Measurements from ENCODE around the gene NOMO2.
"Not testable (repeated sequence)": the region's sequence is repeated elsewhere in the genome, so short reads cannot be mapped to it uniquely, and the experiment has no call there.

NOMO2 gene

DNA sequence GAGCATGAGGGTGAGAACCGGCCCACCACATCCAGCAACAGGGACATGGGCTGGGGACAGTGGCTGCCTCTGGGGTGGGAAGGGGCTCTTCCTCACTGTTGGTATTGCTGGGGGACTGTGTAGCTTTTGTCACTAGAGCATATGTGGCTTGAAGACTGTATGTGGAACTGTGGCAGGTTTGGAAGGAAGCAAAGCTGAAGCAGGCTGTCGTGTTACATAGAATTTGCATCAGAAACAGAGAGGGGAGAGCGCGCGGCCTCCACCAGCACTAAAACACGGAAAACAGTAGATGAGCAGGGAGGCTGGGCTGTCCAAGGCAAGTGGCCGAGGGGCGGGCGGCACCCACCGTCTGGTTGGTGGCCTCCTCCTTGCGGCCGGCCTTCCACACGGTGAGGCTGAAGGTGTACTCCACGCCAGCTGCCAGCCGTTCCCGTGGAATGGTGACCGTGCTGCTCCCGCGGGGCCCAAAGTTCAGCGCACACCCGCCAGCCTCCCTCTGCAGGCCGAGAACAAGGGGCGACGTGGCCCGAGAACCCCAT lies 177.7 kb downstream of the NOMO2 start:
- not testable (repeated sequence) for H3K36me3 ChIP-seq (ENCODE audit: insufficient read depth, low read length); H3K4me3 ChIP-seq (ENCODE audit: low read length); H3K9ac ChIP-seq (ENCODE audit: low read depth, low read length); H3K4me1 ChIP-seq (ENCODE audit: insufficient read depth, low read length); H3K9me3 ChIP-seq (ENCODE audit: insufficient read depth, low read depth, low read length); H3K27me3 ChIP-seq (ENCODE audit: insufficient read depth, low read length); H3K27ac ChIP-seq (ENCODE audit: low read depth, low read length)
- no CpG with 5 or more reads among the region's 25 CpGs for WGBS

DNA sequence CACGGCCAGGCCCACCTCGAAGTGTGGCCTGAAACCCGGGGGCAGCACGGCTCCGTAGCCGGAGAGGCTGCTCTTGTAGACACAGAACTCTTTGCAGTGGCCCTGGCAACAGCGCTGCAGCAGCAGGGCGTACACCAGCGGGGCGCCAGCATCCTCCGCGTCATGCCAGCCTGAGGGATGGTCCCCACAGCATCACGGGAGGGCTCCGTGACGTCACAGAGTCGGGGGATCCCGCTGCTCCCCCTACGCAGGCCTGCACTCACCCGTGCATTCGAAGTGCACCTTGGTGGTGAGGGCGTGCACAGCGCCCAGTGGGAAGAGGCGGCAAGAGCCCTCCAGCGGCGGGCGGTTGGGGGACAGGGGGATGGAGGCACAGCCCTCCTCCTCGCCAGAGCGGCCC lies 179.2 kb downstream of the NOMO2 start:
- H3K9me3 ChIP-seq (ENCODE audit: insufficient read depth, low read depth, low read length); H3K27ac ChIP-seq (ENCODE audit: low read depth, low read length); H3K4me3 ChIP-seq (ENCODE audit: low read length); H3K4me1 ChIP-seq (ENCODE audit: insufficient read depth, low read length); H3K36me3 ChIP-seq (ENCODE audit: insufficient read depth, low read length); H3K27me3 ChIP-seq (ENCODE audit: insufficient read depth, low read length); H3K9ac ChIP-seq (ENCODE audit: low read depth, low read length): not testable (repeated sequence)
- WGBS: 97% methylated on average over 12 of the region's 28 CpGs

All from HUES64 (cell line).